AG20443 (cell line): ENCODE measurements around the gene ZNF383.
A peak's percentile ranks its signal among the peaks of the same experiment; 100 is the strongest.
"Not testable (repeated sequence)": the region's sequence is repeated elsewhere in the genome, so short reads cannot be mapped to it uniquely, and the experiment has no call there.

Source experiments
- DNase-seq: peaks from one replicate; pipeline ENCODE4 v3.0.0; 2012; ENCODE audit warnings: low spot score, mixed read lengths

ZNF383 gene

GRCh38 chr19:37217775-37218591 lies at the start of gene ZNF383:
Gene ZNF383 (plus strand): TSS chr19:37218214. CDS start chr19:37230454, 12,240 bp downstream.
- peak; percentile 92 for DNase-seq

- DNase-seq, result peak; percentile 97
These were observed 45.3 kb upstream of the ZNF383 start, which contains the start of gene ZNF585A for GRCh38 chr19:37172368-37173366. Gene ZNF585A (minus strand): TSS chr19:37172695. CDS start chr19:37169910, 2,785 bp downstream.

DNA sequence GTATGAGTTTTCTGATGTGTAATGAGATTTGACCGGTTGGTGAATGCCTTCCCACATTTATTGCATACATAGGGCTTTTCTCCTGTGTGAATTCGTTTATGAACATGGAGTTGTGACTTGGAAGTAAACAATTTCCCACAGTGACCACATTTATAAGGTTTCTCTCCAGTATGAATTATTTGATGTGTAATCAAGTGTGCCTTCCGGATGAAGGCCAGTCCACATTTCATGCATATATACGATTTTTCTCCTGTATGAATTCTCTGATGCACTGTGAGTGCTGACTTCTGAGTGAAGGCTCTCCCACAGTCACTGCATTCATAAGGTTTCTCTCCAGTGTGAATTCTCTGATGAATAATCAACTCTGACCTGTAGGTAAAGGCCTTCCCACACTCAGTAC lies 31.9 kb upstream of the ZNF383 start:
- DNase-seq, result not testable (repeated sequence)

DNA sequence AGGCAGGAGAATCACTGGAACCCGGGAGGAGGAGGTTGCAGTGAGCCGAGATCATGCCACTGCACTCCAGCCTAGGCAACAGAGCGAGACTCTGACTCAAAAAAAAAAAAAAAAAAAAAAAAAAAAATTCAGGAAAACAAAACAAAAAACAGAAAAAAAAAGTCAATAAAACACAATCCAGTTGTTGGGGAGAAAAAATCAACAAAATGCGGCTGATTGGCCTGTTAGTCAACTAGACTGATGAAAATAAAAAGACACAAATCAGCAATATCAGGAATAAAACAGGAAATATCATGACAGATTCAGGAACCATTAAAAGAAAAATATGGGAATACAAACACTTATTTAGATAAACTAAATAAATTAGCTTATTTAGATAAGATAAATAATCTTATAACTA lies 22.8 kb upstream of the ZNF383 start:
- DNase-seq, result not testable (repeated sequence)

DNA sequence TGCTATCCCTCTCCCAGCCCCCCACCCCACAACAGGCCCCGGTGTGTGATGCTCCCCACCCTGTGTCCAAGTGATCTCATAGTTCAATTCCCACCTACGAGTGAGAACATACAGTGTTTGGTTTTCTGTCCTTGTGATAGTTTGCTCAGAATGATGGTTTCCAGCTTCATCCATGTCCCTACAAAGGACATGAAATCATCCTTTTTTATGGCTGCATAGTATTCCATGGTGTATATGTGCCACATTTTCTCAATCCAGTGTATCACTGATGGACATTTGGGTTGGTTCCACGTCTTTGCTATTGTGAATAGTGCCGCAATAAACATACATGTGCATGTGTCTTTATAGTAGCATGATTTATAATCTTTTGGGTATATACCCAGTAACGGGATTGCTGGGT lies 20.9 kb upstream of the ZNF383 start:
- not testable (repeated sequence) for DNase-seq

DNA sequence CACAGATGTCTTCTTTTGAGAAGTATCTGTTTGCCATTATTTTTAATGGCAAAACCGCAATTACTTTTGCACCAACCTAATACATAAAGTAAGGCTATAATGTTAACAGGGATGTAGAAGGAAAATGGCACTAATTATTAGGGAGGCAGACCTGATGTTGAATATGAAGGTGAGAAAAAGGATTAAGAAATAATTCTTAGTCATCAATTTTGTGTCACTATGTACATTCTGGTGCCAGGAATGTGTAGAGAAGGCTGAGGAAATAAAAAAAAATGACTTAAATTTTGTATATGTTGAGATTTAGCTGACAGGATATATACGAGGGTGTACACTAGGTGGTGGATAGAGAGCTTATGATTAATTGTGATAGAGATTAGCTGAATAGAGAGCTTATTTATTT lies 20.2 kb upstream of the ZNF383 start:
- no peak for DNase-seq

- no peak for DNase-seq
These were observed 587 bp upstream of the ZNF383 start for GRCh38 chr19:37217480-37217774.

DNA sequence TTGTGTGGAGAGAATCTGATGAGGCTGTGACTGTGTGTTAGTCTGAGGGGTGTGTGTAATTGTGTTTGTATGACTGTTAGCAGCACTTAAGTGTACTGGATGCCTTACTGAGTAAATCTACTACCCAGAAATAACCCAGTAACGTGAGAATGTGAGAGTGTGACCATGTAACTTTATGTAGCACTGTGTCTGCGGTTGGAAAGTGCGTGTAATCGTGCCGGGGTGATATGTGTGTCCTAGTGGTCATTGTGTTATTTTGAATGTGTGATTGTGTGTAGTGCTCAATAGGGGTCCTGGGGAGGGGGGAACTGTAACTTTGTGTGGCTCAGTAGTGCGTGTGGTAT lies 550 bp downstream of the ZNF383 start:
- DNase-seq, result peak; percentile 14

- DNase-seq, result no peak
These were observed 2.4 kb downstream of the ZNF383 start for GRCh38 chr19:37220383-37220782.

GRCh38 chr19:37221136-37221535 lies 3.1 kb downstream of the ZNF383 start:
- no peak for DNase-seq

DNA sequence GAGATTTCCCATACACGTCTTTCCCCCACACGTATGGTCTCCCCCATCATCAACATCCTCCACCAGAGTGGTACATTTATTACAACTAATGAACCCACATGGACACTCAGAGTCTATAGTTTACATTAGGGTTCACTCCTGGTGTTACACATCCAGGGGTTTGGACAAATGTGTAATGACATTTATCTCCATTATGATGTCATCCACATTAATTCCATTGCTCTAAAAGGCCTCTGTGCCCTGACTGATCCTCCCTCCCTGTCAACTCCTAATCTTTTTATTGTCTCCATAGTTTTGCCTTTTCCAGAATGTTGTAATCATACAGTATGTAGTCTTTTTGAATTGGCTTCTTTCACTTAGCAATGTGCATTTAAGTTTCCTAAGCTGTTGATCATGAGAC lies 8.2 kb downstream of the ZNF383 start:
- DNase-seq, result no peak

- no peak for DNase-seq
These were observed 10.0 kb downstream of the ZNF383 start for GRCh38 chr19:37227996-37228395.

GRCh38 chr19:37243206-37243632 lies 25.2 kb downstream of the ZNF383 start:
- no peak for DNase-seq

GRCh38 chr19:37251308-37252229 lies 33.6 kb downstream of the ZNF383 start:
- DNase-seq, result peak; percentile 96

DNA sequence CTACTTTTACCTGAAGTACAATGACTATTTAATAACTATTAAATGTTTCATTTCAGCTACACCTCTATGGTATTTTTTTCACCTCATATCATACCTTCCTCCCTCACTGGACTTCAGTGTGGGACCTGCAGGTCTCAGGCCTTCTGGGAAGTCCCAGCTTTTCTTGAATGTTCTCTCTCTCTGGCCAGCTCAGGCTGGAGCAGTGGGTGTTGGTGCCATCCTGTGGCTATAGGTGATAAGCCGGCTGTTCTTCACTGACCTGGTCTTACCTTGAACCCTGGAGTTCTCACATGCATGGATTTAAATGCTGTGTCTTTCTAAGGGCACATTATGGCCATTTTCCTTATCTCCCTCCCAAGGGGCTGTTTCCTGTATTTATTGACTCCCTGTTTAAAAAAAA lies 45.0 kb downstream of the ZNF383 start:
- DNase-seq, result not testable (repeated sequence)

DNA sequence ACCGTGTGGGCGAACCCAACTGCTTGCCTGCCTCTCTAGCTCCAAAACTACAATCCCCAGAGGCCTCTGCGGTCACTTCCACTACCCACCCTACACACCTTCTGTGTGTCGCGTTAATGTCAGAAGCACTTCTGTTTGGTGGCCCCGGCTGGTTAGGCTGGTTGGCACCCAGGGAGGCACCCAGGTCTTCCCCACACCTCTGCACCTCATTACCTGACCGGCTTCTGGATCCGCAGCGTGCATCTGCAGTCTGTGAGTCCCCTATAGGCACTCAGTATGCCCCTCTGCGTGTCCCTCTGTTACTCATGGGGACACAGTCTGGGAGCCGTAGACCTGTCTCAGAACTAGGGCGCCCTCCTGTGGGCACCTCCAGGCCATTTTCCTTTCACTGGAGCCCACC lies 49.0 kb downstream of the ZNF383 start:
- not testable (repeated sequence) for DNase-seq

GRCh38 chr19:37267755-37268154 lies 49.7 kb downstream of the ZNF383 start:
- not testable (repeated sequence) for DNase-seq

GRCh38 chr19:37280656-37281055 lies 62.6 kb downstream of the ZNF383 start:
- DNase-seq, result not testable (repeated sequence)

- DNase-seq, result not testable (repeated sequence)
These were observed 66.0 kb downstream of the ZNF383 start for GRCh38 chr19:37284020-37284419.

GRCh38 chr19:37289229-37289628 lies 71.2 kb downstream of the ZNF383 start:
- not testable (repeated sequence) for DNase-seq
